Karpas-422 (cell line): Measurements from ENCODE around the gene GALNT8. TPM values are rescaled to one million over a fixed set of nuclear protein-coding genes. Genes with fewer than 3 reads are reported as not detected.
"Not testable (repeated sequence)": the region's sequence is repeated elsewhere in the genome, so short reads cannot be mapped to it uniquely, and the experiment has no call there.

Source experiments
- DNase-seq: peaks from one replicate; pipeline ENCODE4 v3.0.0-alpha.2; 2015
- H2AFZ ChIP-seq: fragments of 200-600 bp; sonication (generic); 2 replicates; pipeline ENCODE4 v1.6.1; 2014; ENCODE audit warnings: antibody characterized with exemption, low read length, mixed read lengths
- H3K27ac ChIP-seq: fragments of 200-600 bp; sonication (generic); 2 replicates; pipeline ENCODE4 v1.5.1; 2014; ENCODE audit warnings: mild to moderate bottlenecking, low read length, moderate library complexity
- H3K27me3 ChIP-seq: fragments of 200-600 bp; sonication (generic); 2 replicates; pipeline ENCODE4 v1.6.1; 2014; ENCODE audit warnings: low read length, mixed read lengths
- H3K36me3 ChIP-seq: fragments of 200-600 bp; sonication (generic); 2 replicates; pipeline ENCODE4 v1.6.1; 2014; ENCODE audit warnings: low read length, mixed read lengths; ENCODE audit not compliant: insufficient read depth
- H3K4me1 ChIP-seq: fragments of 200-600 bp; sonication (generic); 2 replicates; pipeline ENCODE4 v1.6.1; 2014; ENCODE audit warnings: mild to moderate bottlenecking, low read length, mixed read lengths
- H3K4me2 ChIP-seq: fragments of 200-600 bp; sonication (generic); 2 replicates; pipeline ENCODE4 v1.6.1; 2014; ENCODE audit warnings: low read length, low read depth, mild to moderate bottlenecking; ENCODE audit not compliant: poor library complexity, severe bottlenecking
- H3K4me3 ChIP-seq: fragments of 200-600 bp; sonication (generic); 2 replicates; pipeline ENCODE4 v1.5.1; 2014; ENCODE audit warnings: mild to moderate bottlenecking, antibody characterized with exemption, low read length, mixed read lengths
- H3K79me2 ChIP-seq: fragments of 200-600 bp; sonication (generic); 2 replicates; pipeline ENCODE4 v1.6.1; 2014; ENCODE audit warnings: mild to moderate bottlenecking, low read length, mixed read lengths
- H3K9ac ChIP-seq: fragments of 200-600 bp; sonication (generic); 2 replicates; pipeline ENCODE4 v1.6.0; 2014; ENCODE audit warnings: low read length
- H3K9me2 ChIP-seq: fragments of 200-600 bp; sonication (generic), shearing (Covaris generic); replicated peaks from 2 replicates; pipeline ENCODE4 v1.6.0; 2014; ENCODE audit warnings: mild to moderate bottlenecking, low read length, moderate library complexity; ENCODE audit not compliant: insufficient read depth
- H3K9me3 ChIP-seq: fragments of 300-700, 200-600 bp; sonication (generic); 2 replicates; pipeline ENCODE4 v1.6.1; 2014; ENCODE audit warnings: low read length, mixed read lengths
- H4K20me1 ChIP-seq: fragments of 200-600 bp; sonication (generic); 2 replicates; pipeline ENCODE4 v1.6.1; 2014; ENCODE audit warnings: mild to moderate bottlenecking, antibody characterized with exemption, low read length, low read depth; ENCODE audit not compliant: insufficient read depth
- total RNA-seq: library from RNA; depleted of rRNA; stranded (reverse); fragments of >200 nt; shearing (Covaris generic); gene quantifications from 2 replicates; pipeline ENCODE4 v1.2.3, GENCODE V29; 2014; ENCODE audit warnings: low replicate concordance

The GALNT8 gene
- total RNA-seq, 1 experiment from 2014 or later: not detected

GRCh38 chr12:4703676-4704075 is 16.5 kb upstream of the GALNT8 start:
- Histone ChIP-seq H3K27me3 (no peaks in the 10 kb centered on the region), H3K4me3 (no peak overlapping the region), H2AFZ (no peak overlapping the region), H3K9me3 (no peaks in the 10 kb centered on the region), H3K4me1 (no peaks in the 10 kb centered on the region), H3K4me2 (no peak overlapping the region), H3K36me3 (no peaks in the 10 kb centered on the region), H3K27ac (no peak overlapping the region), H4K20me1 (no peaks in the 10 kb centered on the region), H3K9ac (no peak overlapping the region), H3K9me2 (no peaks in the 10 kb centered on the region), H3K79me2 (no peaks in the 10 kb centered on the region)
- no peak for DNase-seq

DNA sequence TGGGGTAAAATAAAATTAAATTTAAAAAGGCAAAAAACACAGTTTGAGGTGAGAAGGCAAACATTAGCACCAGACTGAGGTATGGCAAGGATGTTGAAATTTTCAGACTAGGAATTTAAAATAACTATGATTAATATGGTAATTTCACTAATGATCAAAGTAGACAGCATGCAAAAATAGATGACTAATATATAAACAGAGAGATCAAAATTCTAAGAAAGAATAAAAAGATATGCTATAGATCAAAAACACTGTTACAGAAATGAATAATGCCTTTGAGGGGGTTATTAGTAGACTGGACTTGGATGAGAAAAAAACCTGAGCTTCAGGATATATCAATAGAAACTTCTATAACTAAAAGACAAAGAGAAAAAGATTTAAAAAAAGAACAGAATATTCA is 14.4 kb upstream of the GALNT8 start:
- Histone ChIP-seq H3K9ac (no peak overlapping the region), H3K79me2 (no peaks in the 10 kb centered on the region), H3K9me2 (no peaks in the 10 kb centered on the region), H3K9me3 (no peaks in the 10 kb centered on the region), H3K27ac (no peak overlapping the region), H3K4me3 (no peak overlapping the region), H3K27me3 (no peaks in the 10 kb centered on the region), H4K20me1 (no peaks in the 10 kb centered on the region), H3K36me3 (no peaks in the 10 kb centered on the region), H3K4me2 (no peak overlapping the region), H3K4me1 (no peaks in the 10 kb centered on the region), H2AFZ (no peak overlapping the region)
- DNase-seq: no peak

GRCh38 chr12:4707306-4707705 is 12.9 kb upstream of the GALNT8 start:
- H3K9me3 ChIP-seq: no peaks in the 10 kb centered on the region
- H3K9ac ChIP-seq: no peak overlapping the region

DNA sequence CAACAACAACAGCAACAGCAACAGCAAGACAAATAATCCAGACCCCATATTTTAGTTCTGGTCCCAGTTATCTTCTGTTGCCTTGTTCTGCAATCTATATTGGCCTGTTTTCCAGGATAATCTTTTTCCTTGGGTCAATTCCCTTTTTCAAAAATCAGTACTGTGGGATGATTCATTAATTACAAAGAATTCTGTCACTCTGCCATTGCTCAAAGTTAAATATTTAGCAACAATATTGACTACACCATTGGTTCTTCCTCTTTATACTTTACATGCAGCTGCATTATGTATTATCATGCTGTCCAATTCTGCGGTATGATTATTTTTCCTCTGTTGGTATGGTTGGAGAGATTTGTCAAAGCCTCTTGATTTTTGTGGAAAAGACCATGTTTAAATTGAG is 10.1 kb upstream of the GALNT8 start:
- H4K20me1 ChIP-seq: no peaks in the 10 kb centered on the region
- H3K79me2 ChIP-seq: no peaks in the 10 kb centered on the region
- H3K4me1 ChIP-seq: no peaks in the 10 kb centered on the region
- H2AFZ ChIP-seq: no peak overlapping the region
- no peaks in the 10 kb centered on the region for H3K27me3 ChIP-seq
- H3K9ac ChIP-seq: no peak overlapping the region
- H3K27ac ChIP-seq: no peak overlapping the region
- H3K4me2 ChIP-seq: no peak overlapping the region
- H3K4me3 ChIP-seq: no peak overlapping the region
- no peak for DNase-seq
- H3K9me3 ChIP-seq: no peaks in the 10 kb centered on the region
- H3K9me2 ChIP-seq: no peaks in the 10 kb centered on the region
- no peaks in the 10 kb centered on the region for H3K36me3 ChIP-seq

More at GRCh38 chr12:4707306-4707705, 12.9 kb upstream of the GALNT8 start:
- Histone ChIP-seq H3K4me2 (no peak overlapping the region), H3K4me3 (no peak overlapping the region), H3K79me2 (no peaks in the 10 kb centered on the region), H3K27ac (no peak overlapping the region), H3K36me3 (no peaks in the 10 kb centered on the region), H4K20me1 (no peaks in the 10 kb centered on the region), H3K27me3 (no peaks in the 10 kb centered on the region), H3K9me2 (no peaks in the 10 kb centered on the region), H3K4me1 (no peaks in the 10 kb centered on the region), H2AFZ (no peak overlapping the region)
- no peak for DNase-seq

- Histone ChIP-seq H3K27ac (no peak overlapping the region), H3K9ac (no peak overlapping the region), H3K4me2 (no peak overlapping the region), H3K4me3 (no peak overlapping the region), H3K9me3 (no peaks in the 10 kb centered on the region), H3K4me1 (no peaks in the 10 kb centered on the region), H3K79me2 (no peaks in the 10 kb centered on the region), H2AFZ (no peak overlapping the region), H4K20me1 (no peaks in the 10 kb centered on the region), H3K9me2 (no peaks in the 10 kb centered on the region), H3K27me3 (no peaks in the 10 kb centered on the region), H3K36me3 (no peaks in the 10 kb centered on the region)
- no peak for DNase-seq
Measured at GRCh38 chr12:4714879-4715278, 5.3 kb upstream of the GALNT8 start.

DNA sequence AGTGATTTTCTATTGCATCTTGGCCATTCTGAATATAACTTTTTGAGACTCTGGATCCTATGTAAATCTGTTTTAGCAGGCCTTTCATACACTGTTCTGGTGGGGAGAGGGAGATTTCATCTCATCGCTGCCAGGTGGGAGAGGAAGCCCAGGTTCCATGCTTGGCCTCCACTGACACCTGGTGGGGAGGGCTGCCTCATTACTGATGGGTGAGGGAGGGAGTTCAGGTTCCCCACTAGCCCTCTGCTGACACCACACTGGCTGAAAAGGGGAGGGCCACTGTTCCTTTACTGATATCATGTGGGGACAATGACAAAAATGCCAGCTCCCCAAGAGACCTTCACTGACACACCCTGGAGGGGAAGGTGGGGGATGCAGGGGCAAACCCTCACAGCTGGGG is 2.4 kb upstream of the GALNT8 start:
- Histone ChIP-seq H4K20me1 (no peaks in the 10 kb centered on the region), H3K27ac (no peak overlapping the region), H3K9ac (no peak overlapping the region), H3K4me1 (no peaks in the 10 kb centered on the region), H3K27me3 (no peaks in the 10 kb centered on the region), H3K36me3 (no peaks in the 10 kb centered on the region), H3K4me3 (no peak overlapping the region), H3K79me2 (no peaks in the 10 kb centered on the region), H3K4me2 (no peak overlapping the region), H3K9me2 (no peaks in the 10 kb centered on the region), H2AFZ (no peak overlapping the region), H3K9me3 (no peaks in the 10 kb centered on the region)
- DNase-seq: no peak

DNA sequence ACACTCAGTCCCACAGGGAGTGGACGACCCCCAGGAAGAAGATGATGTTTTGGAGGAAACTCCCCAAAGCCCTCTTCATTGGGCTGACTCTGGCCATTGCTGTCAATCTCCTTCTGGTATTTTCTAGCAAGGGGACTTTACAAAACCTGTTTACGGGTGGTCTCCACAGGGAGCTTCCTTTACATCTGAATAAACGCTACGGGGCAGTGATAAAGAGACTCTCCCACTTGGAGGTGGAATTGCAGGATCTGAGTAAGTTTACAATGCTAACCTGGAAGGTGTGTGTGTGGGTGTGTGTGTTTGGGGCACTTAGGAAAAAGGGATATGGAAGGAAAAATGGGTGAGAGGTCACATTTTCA is 416 bp downstream of the GALNT8 start:
- Histone ChIP-seq H3K4me1 (peaks cover 4% of the 10 kb centered on the region), H2AFZ (no peak overlapping the region), H3K27me3 (no peaks in the 10 kb centered on the region), H3K36me3 (no peaks in the 10 kb centered on the region), H3K27ac (no peak overlapping the region), H3K79me2 (no peaks in the 10 kb centered on the region), H3K4me3 (no peak overlapping the region), H3K9ac (no peak overlapping the region), H3K9me2 (no peaks in the 10 kb centered on the region), H4K20me1 (no peaks in the 10 kb centered on the region), H3K4me2 (no peak overlapping the region), H3K9me3 (no peaks in the 10 kb centered on the region)
- DNase-seq: no peak

- not testable (repeated sequence) for H3K79me2 ChIP-seq, H3K27ac ChIP-seq, DNase-seq, H3K9ac ChIP-seq, H3K27me3 ChIP-seq, H3K4me2 ChIP-seq, H3K9me2 ChIP-seq, H3K36me3 ChIP-seq, H3K9me3 ChIP-seq, H4K20me1 ChIP-seq, H3K4me1 ChIP-seq, H2AFZ ChIP-seq, H3K4me3 ChIP-seq
Measured at GRCh38 chr12:4721587-4721986, 1.4 kb downstream of the GALNT8 start.

GRCh38 chr12:4723226-4723625 is 3.0 kb downstream of the GALNT8 start:
- no peaks in the 10 kb centered on the region for H3K36me3 ChIP-seq
- no peaks in the 10 kb centered on the region for H3K27me3 ChIP-seq
- no peak overlapping the region for H3K4me3 ChIP-seq
- H4K20me1 ChIP-seq: no peaks in the 10 kb centered on the region
- no peak overlapping the region for H3K27ac ChIP-seq
- H2AFZ ChIP-seq: no peak overlapping the region
- no peak overlapping the region for H3K9ac ChIP-seq
- H3K79me2 ChIP-seq: no peaks in the 10 kb centered on the region
- peaks cover 4% of the 10 kb centered on the region for H3K4me1 ChIP-seq
- H3K9me3 ChIP-seq: no peaks in the 10 kb centered on the region
- H3K9me2 ChIP-seq: no peaks in the 10 kb centered on the region
- no peak overlapping the region for H3K4me2 ChIP-seq
- DNase-seq: no peak
